ENCODE data around the gene SLC2A3.
"Not testable (repeated sequence)": the region's sequence is repeated elsewhere in the genome, so short reads cannot be mapped to it uniquely, and the experiment has no call there.

DNA sequence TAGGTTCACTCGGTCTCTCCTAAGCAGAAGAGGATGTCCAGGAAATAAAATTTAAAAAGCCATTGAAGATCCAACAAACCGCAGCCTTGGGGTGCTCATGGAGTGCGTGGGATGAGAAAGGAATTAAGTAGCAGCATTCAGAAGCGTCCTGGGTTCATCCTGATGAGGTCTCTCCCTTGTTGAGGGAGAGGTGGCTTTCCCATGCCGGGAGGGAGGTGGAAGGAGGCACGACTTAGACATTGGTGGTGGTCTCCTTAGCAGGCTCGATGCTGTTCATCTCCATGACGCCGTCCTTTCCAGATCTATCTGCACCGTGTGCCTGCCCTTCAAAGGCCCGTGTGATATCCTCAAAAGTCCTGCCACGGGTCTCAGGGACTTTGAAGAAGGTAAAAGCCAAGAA is 14.8 kb downstream of the SLC2A3 start:
- TF ChIP-seq EZH2 (IDR thresholded peaks at IDR 0.05; ENCODE audit: borderline replicate concordance); CTCF (IDR thresholded peaks at IDR 0.05; ENCODE audit: poor library complexity): not testable (repeated sequence)
